22Rv1 (cell line): Measurements from ENCODE around the gene SNX9.

Experiments used
- ZFX ChIP-seq: fragments of 450-650 bp; IDR thresholded peaks from 2 replicates; pipeline ENCODE4 v1.6.1; 2017; ENCODE audit warnings: antibody characterized with exemption, borderline replicate concordance
- TF ChIP-seq, protein P1 (sequence below): fragments of 450-650 bp; IDR thresholded peaks from 2 replicates; pipeline ENCODE4 v1.5.1; 2017; ENCODE audit warnings: mild to moderate bottlenecking

DNA sequence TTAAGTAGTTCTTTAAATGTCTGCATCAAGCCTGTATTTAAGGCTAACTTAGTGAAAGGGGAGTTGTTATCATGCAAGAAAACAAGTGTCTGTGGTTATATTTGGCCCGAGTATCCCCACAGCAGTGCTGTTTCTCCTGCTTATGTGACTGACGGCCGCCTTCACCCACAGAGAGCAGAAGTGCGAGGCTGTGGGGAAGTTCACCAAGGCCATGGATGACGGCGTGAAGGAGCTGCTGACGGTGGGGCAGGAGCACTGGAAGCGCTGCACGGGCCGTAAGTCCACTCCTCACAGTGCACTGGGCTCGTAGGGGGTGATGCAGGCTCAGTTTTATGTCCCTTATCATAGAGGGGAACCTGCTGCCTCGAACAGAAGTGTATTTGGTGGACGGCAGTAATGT lies 105.4 kb downstream of the SNX9 start:
- no peak for TF ChIP-seq ZFX
- TF ChIP-seq, protein P1, sequence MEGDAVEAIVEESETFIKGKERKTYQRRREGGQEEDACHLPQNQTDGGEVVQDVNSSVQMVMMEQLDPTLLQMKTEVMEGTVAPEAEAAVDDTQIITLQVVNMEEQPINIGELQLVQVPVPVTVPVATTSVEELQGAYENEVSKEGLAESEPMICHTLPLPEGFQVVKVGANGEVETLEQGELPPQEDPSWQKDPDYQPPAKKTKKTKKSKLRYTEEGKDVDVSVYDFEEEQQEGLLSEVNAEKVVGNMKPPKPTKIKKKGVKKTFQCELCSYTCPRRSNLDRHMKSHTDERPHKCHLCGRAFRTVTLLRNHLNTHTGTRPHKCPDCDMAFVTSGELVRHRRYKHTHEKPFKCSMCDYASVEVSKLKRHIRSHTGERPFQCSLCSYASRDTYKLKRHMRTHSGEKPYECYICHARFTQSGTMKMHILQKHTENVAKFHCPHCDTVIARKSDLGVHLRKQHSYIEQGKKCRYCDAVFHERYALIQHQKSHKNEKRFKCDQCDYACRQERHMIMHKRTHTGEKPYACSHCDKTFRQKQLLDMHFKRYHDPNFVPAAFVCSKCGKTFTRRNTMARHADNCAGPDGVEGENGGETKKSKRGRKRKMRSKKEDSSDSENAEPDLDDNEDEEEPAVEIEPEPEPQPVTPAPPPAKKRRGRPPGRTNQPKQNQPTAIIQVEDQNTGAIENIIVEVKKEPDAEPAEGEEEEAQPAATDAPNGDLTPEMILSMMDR = no peak
